Measurements from ENCODE around the gene ZNF664.

DNA sequence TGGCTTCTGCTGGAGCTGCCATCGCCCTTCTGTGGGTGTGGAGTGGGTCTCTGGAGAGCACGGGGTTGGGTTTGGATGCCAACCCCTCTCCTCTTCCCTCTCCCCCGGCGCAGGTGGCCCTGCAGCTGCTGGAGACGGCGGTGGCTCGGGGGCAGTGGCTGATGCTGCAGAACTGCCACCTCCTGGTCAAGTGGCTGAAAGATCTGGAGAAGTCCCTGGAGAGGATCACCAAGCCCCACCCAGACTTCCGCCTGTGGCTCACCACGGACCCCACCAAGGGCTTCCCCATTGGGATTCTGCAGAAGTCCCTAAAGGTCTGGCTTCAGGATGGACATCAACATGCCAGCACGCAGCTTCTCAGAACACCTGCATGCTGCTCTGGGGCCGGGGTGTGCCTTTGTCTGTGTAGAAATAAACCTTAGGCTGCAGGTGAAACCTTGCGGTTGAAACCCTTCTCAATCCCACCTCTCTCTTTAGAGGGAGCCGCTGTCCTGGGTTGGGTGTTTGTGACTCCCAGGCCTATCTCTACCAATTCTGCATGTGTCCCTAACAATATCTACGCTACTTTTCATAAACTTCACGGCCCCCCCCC is 44.6 kb upstream of the ZNF664 start:
- TF ChIP-seq, protein P1, sequence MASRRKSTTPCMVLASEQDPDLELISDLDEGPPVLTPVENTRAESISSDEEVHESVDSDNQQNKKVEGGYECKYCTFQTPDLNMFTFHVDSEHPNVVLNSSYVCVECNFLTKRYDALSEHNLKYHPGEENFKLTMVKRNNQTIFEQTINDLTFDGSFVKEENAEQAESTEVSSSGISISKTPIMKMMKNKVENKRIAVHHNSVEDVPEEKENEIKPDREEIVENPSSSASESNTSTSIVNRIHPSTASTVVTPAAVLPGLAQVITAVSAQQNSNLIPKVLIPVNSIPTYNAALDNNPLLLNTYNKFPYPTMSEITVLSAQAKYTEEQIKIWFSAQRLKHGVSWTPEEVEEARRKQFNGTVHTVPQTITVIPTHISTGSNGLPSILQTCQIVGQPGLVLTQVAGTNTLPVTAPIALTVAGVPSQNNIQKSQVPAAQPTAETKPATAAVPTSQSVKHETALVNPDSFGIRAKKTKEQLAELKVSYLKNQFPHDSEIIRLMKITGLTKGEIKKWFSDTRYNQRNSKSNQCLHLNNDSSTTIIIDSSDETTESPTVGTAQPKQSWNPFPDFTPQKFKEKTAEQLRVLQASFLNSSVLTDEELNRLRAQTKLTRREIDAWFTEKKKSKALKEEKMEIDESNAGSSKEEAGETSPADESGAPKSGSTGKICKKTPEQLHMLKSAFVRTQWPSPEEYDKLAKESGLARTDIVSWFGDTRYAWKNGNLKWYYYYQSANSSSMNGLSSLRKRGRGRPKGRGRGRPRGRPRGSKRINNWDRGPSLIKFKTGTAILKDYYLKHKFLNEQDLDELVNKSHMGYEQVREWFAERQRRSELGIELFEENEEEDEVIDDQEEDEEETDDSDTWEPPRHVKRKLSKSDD (CRISPR knock-in tag; IDR thresholded peaks at IDR 0.05; ENCODE audit: low read depth) = no peak
- TF ChIP-seq, protein P2, sequence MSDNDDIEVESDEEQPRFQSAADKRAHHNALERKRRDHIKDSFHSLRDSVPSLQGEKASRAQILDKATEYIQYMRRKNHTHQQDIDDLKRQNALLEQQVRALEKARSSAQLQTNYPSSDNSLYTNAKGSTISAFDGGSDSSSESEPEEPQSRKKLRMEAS (IDR thresholded peaks at IDR 0.05) = no peak
- TF ChIP-seq ATAD3A (CRISPR knock-in tag; IDR thresholded peaks at IDR 0.05) (no peak), TCF12 (IDR thresholded peaks at IDR 0.05) (no peak), TCF12 (CRISPR knock-in tag; IDR thresholded peaks at IDR 0.05) (no peak)
